ENCODE data around the gene UQCRC1.
A peak's percentile ranks its signal among the peaks of the same experiment; 100 is the strongest.

Gene UQCRC1

DNA sequence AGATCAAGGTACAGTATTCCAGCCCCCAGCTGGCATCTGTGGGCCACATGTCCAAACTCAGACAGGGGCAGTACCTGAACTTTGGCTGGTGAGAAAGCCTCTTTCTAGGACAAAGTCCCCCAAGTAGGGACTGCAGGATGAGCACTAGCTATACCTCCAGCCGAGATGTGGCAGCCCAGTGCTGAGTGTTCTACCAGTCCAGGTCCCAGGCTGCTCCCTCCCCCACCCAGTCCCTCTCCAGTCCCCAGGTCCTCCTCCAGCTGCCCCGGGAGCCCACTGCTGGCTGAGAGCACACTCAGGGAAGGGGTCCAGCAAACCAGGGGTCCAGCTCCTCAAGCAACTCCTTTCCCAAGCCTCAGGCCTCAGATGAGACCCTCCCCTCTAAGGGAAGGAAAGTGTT lies 24.3 kb upstream of the UQCRC1 start:
- DNase-seq (ENCODE audit: low read depth in 3 of 3): no peak

DNA sequence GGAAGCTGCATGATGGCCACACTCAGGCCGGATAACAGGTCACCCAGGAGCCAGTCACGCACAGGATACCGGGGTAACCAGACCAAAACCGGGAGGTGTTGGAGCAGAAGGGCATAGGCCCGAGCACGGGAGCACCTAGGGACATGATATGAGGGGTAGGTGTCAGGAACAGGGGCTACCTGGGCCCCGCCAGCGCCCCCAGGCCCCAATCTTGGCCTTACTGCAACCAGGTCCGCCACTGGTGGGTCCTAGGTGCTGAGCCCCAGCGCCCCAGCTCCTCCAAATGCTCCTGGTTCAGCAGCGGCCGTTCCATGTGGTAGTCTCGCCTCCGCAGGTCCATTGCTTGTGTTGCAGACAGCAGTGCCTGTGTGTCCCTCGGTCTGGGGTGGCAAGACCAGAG lies 23.8 kb upstream of the UQCRC1 start:
- no peak for DNase-seq (ENCODE audit: low read depth in 3 of 3)

DNA sequence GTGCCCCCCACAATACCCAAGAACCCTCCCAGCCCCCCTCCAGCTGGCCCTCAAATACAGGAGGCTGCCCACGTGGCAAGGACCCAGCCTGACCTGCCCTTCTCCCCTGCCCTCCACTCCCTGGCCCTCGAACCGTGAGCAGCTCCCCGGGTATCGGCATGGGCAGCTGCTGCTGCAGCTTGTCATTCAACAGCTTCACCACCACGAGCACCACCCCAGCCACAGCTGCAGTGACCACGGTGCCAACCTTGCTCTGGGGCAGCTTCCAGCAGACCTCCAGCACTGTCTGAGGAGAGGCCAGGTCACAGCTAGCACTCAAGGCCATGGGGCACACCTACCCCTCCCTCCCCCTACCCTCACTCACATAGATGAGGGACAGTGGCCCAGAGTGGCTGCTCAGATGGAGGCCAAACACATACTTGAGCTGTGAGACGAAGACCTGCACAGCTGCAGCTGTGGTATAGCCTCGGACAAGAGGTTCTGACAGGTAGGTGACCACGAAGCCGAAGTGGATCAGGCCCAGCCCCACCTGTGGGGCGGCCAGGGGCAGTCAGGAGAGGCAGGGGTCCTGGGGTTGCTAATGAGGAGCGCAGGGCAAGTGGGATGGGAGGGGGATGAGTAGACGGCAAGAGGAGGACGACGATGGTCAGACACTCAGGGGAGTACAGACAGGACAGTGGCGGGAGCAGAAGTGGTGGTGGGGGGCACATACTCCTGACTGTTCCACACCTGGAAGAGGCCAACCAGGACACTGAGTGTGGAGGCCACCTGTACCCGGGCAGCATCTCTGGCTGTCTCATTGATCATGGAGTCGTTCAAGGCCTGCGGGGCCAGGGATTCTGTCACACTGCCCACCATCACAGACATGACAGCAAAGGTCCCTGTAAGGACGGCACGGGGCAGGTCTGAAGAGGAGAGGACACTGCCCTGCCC lies 22.3 kb upstream of the UQCRC1 start:
- DNase-seq (ENCODE audit: low read depth in 3 of 3): no peak

DNA sequence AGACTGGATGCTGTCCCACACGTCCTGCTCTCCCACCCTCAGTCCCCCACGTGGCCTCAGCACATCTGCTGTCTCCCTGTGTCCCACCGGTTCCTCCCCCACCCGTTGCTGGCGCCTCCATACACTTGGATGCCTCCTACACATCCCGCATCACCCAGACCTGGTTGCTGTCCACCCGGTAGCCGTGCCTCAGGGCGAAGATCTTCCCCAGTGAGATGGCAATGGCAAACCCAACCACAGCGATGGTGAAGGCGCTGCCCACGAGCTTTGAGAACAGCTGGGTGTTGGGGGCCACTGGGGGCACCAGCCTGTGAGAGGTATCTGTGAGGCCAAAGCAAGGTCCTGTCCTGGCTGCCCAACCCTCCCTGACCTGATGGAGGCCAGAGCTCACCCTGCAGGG lies 21.4 kb upstream of the UQCRC1 start:
- DNase-seq (ENCODE audit: low read depth in 3 of 3): no peak

DNA sequence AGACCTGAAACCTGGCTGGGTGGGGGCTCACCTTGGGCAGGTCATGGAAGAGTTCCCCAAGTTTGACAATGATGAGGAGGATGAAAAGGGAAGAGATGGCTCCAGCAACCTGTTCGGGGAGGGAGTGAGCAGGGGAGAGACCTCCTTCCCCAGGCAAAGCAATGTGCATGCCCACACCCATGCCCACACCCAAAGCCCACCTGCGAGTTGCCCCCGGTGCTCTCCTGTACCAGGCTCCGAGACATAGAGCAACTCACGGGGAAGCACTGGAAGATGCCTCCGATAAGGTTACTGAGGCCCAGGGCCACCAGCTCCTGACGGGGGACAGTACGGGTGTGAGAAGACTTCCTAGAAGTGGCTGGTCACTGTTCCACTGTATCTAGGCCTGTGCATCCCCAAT lies 21.0 kb upstream of the UQCRC1 start:
- no peak for DNase-seq (ENCODE audit: low read depth in 3 of 3)

DNA sequence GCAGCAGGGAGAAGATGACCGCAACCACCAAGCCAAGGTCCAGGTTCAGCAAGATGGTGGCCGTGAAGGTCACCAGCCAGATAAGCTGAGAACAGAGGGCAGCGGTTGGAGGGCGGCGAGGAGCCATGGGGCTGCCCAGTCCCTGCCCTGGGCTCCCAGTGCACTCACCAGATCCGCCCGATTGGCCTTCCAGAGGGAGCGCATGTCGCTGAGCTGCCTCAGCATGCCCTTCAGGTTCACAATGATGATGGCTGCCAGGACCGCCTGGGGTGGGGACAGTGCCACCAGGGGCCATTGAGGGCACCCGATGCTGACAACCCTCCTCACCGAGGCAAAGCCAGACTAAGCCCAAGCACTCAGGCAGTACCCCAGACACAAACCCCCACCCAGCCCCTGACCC lies 20.4 kb upstream of the UQCRC1 start:
- no peak for DNase-seq (ENCODE audit: low read depth in 3 of 3)

DNA sequence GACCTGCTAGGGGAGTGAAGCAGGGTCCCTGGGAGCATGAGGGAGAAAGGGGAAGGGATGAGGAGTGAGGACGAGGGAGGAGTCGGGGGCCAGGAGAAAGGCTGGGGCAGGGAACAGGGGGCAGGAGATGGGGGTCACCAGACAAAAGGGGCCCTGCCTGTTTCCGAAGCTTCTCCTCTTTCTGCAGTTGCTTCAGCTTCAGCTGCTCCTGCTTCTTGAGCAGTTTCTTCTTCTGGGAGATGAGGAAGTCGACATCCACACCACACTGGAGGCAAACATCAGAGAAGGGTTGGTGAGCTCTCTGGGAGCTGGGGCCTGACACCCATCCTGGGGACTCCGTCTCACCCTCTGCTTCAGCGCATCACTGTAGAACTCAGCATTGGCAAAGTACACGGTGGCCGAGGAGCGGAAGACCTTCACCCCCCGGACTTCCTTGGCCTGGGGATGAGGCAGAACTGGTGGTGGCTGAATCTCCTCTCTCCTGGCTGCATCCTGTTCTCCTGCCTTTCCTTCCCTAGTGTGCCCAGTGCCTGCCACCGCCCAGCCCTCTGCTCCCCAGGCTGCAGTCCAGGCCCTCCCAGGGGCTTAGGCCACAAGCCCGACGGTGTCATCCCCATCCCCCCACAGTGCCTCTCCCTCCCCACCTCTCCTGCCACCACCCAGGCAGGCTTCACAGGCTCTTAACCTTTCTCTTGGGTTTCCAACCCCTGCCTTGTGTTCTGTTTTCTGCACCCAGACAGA lies 19.0 kb upstream of the UQCRC1 start:
- DNase-seq (ENCODE audit: low read depth in 3 of 3): no peak

DNA sequence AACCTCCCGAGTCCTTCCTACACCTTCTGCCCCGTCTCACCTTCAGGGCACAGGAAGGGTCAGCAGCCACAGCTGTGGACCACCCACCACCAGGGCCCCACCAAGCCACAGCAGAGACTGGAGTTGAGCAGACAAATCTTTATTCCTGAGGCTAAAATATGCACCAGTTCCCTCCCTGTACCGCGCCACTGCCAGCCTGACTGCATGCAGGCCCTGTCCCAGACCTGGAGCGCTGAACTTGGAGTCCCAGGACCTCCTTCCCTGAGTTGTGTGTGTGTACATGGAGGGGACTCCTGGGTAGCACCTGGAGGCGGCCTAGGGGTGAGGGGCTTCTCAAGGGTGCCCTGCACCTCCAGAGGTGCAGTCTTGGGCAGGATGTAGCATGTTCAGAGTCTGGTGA lies 16.2 kb upstream of the UQCRC1 start:
- DNase-seq (ENCODE audit: low read depth in 3 of 3): no peak

DNA sequence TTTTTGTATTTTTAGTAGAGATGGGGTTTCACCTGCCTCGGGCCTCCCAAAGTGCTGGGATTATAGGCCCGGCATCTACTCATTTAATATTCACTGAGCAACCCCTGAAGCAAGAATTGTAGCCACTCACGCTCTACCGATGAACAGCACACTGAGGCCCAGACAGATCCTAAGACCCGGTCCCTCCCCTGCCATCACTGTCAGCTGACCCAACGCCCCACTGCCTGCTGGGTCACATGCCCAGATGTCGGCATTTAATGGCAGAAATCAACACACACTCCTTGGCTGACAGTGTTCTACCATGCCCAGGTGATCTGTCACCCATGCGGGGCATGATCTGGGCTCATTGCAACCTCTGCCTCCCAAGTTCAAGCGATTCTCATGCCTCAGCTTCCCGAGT lies 15.3 kb upstream of the UQCRC1 start:
- no peak for DNase-seq (ENCODE audit: low read depth in 3 of 3)

DNA sequence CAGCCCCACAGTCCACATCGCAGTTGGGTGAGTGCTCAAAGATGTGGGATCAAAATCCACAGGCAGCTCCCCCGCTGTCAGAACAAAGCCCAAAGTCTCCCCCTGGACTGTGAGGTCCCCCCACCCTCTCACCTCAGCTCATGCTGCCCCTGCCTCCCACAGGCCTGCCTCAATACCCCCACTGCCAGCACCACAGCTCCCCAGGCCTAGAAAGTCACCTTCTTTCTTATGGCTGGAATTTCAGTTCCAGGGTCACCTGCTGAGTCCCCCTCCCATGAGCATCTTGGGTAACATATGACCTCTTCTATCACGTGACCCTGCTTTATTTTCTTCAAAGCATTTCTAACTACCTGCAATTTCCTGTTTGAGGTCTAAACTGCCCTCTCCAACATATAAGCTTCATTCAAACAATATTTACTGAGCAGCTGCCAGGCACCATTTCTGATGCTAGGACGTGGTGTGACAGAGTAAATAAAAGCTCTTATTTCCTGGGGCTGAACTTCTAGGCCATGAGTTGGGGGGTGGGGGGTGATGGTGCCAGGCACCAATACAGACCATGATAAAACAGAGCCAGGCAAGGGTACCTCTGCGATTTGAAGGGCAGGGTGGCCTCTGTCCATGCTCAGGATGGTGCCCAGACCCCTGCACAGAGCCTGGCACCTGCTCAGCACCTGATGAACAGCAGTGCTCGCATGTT lies 14.6 kb upstream of the UQCRC1 start:
- no peak for DNase-seq (ENCODE audit: low read depth in 3 of 3)

DNA sequence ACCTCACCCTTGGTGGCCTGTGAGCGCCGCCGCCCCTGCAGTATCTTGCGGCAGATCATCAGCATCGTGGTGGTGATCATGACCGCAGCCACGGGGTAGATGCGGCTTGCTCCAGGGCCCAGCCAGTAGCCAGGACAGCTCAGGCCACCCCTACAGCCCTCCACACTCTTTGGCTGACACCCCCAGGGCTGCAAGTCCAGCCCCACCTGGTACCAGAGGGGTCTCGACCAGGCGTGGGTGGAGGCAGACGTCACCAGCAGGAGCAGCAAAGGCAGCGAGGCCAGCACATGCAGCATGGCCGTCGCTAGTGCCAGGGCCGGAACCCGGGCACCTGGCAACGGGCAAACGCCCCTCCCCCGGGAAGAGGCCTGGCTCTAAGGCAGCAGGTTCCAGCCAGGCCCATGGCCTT lies 12.0 kb upstream of the UQCRC1 start, which contains the start of gene TMEM89:
TMEM89 (minus strand) TSS at position 309 of the 409 bp plus-strand sequence; CDS start at position 296, 13 bp downstream.
- DNase-seq (ENCODE audit: low read depth in 3 of 3): no peak

DNA sequence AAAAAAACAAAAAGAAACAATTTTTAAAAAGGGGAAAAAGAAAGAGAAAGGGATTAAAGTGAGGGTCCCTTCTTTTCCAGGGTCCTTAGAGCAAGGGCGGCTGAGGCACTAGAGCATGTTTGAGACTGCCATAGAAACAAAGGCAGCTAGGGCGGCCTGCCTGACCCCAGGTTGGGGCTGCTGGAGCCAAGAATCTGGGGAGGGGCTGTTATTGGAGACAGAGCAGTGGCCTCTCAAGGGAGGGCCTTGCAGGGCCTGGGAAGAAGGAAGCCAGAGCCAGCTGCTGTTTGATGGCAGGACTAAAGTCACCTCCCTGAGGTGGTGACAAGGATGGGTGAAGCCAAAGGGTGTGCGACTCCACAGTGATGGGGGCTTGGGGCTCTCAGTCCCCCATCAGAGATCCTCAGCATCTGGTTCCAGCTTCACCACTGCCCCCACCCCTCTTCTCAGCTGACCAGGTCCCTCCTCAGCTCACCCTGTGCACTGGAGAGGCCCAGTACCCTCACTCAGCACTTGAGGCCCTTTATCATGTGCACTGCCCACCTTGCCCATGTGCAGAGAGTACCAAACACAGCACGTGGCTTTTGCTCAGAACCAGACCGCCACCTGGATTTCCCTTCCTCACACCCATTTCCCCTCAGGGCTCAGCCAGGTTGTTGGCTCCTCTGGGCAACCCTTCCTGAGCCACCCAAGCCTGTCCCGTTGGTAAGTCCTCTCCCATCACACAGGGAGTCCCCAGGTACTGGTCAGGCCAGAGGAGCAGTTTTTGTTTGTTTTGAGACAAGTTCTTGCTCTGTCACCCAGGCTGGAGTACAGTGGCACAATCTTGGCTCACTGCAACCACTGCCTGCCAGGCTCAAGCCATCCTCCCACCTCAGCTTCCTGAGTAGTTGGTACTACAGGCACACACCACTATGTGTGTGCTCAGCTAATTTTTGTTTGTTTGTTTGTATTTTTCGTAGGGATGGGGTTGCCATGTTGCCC lies 10.4 kb upstream of the UQCRC1 start:
- DNase-seq (ENCODE audit: low read depth in 3 of 3): no peak

DNA sequence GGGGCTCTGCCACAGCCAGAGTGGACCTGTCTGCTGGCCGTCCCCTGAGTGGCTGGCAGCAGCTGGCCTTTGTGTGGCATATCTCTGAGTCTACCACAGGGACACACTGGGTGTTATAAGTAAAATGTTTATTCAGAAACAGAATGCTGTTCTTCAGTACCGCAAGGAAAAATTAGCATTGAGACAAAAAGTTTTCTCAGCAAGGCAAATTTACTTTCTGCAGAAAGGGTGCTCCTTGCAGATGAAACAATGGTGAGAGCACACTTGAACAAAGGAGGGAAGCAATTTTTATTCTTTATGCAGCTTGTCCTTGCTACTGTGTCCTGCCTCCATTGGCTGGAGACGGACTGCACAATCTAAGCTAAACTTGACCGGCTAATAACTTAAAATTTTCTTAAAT lies 8.1 kb upstream of the UQCRC1 start:
- DNase-seq (ENCODE audit: low read depth in 3 of 3): no peak

DNA sequence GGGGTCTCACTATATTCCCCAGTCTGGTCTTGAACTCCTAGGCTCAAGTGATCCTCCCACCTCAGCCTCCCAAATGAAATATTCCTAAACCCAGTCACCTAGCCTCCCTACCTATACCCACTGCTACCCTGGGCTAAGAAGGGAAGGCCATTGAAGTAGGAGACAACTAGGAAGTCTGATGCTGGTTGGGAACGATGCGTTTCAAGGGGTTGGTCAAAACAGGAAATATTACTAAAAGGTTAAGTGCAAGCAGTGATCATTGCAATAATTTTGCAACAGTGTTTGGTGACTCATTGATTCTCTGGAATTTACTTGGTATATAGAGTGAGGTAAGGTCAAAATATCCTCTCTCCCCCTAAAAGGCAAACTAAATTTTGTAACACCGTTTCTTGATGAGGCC lies 4.6 kb upstream of the UQCRC1 start:
- DNase-seq (ENCODE audit: low read depth in 3 of 3): no peak

DNA sequence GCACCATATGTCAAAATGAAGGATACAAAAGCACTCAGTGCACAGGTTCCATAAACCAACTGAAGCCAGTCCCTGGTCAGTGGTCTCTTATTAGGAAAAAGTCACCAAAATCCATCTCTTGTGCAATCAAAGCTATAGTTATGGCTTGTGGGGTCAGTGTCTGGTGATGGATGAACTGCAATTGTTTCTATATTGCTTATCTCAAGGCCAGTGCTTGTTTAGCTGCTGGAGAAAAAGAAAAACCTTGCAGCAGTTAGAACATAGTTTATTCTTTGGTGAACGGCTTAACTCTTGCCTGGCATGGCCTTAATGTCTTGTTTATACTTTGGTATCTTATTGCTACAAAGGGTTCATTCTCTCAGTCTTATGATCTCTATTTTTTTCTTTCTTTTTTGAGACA lies 2.9 kb upstream of the UQCRC1 start:
- no peak for DNase-seq (ENCODE audit: low read depth in 3 of 3)

DNA sequence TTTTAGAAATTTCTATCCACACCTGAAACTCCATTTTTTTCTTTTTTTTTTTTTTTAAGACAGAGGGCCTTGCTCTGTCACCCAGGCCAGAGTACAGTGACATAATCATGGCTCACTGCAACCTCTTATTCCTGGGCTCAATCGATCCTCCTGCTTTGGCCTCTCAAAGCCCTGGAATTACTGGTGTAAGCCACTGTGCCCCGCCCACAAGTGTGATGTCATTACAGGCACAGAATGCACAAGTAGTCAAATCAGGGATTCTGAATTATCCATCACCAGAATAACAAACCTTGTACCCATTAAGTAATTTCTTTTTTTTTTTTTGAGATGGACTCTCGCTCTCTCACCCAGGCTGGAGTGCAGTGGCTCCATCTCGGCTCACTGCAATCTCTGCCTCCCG lies 1.9 kb downstream of the UQCRC1 start:
- DNase-seq (ENCODE audit: low read depth in 3 of 3): peak in 1 of 3 donors; percentile 13

DNA sequence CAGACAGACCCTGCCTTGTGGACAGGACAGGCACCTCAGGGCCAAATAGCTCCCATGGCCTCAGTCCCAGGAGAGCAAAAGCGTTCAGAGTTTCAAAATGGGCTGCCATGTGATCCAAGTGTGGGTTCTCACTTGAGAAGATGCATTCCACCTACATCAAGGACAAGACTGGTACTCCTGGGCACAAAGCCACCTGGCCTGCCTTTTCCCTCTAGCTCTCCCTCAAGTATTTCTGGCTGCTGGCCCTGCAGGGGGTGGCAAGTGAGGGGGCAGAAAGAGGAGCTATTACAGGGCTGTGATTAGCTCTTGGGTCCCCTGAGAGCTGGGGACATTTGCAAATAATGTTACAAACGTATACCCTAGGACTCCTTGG lies 7.8 kb downstream of the UQCRC1 start:
- DNase-seq (ENCODE audit: low read depth in 3 of 3): no peak

DNA sequence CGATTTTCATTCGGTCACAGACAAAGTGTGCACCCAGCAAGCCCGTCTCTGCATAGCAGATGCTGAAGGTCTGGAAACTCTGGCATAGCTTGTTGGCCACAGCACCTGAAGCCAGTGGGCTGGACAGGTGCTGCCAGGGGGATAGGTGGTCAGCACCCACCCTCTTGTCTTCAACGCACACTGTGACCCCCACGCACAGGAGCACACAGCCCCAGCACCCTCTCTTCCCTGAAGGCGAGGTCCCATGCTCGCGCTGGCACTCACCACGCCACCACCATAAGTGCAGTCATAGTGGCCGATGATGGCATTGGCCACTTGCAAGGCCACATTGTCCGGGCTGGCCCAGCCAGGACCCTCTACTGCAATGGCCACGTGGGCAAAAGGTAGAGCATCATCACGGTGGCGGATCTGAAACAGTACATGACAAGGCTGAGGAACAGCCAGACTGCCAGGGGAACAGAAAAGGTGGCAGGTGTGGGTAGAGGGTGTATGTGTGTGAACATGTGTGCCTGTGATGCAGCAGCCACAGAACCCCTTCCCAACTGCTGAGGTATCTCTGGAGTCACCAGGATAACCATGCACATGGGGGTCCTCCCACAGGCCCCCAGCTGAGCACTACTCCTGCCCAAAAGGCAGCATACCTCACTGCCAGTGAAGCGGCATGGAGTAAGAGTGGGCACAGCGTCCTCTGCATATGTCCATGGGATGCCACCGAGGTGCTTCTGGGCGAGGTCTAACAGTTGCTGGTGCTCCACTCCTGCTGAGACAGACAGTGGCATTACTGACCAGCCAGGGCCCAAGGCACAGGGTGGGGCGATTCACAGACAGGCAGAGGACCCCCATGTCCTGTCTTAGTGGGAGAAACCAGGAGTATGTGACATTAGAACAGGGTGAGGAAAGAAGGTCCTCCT lies 8.5 kb downstream of the UQCRC1 start:
- no peak for DNase-seq (ENCODE audit: low read depth in 3 of 3)

DNA sequence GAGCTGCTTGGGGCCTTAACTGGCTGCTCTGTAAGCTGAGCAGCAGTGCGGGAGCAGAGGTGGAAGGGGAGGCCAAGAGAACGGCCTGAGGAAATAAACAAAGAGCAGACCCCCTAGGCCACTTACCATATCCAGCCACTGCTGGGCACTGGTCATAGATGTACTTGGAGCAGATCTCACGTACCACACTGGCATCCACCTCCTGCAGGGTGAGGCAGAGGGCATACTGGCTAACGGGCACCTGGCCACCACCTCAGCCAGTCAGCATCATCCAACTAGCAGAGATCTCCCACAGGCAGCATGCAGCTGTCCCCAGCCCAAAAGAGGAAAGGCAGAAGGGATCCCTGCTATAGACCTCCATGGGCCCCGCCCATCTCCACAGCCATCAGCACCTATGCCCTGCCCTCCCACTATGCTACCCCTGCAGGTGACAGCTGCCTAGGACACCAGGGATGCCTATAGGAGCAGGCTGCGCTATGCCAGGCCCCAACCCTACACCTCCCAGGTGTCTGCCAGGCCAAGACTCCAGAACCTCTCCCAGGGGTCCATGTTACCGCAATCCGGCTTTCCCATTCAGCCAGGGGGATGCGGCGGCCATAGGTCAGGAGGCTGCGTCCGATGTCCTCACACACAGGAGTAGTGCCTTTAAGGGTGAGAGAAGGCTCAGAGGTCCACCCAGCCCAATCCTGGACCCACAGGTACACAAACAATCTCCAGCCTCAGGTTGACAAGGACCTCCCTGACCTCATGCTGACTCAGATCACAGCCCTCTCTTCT lies 9.7 kb downstream of the UQCRC1 start:
- no peak for DNase-seq (ENCODE audit: low read depth in 3 of 3)

All from stimulated activated CD4-positive, alpha-beta T cell treated with anti-CD3 and anti-CD28 coated beads, TNF-alpha, amount 100 ng/mL, for 48 hours (primary cell).